Smooth muscle cell of the brain vasculature (primary cell): ENCODE measurements around the gene SLC27A5.

Source experiments
- DNase-seq: peaks from one replicate; pipeline ENCODE4 v3.0.0-alpha.2; 2012; ENCODE audit warnings: low read depth, low spot score

The SLC27A5 gene

GRCh38 chr19:58511353-58512208 lies at the start of gene SLC27A5:
Gene SLC27A5 (minus strand): TSS chr19:58511992. CDS start chr19:58511955, 37 bp downstream.
- DNase-seq, result no peak

- DNase-seq, result no peak
Measured at GRCh38 chr19:58560921-58561320, 49.1 kb upstream of the SLC27A5 start.

- no peak for DNase-seq
Measured at GRCh38 chr19:58560007-58560887, 48.5 kb upstream of the SLC27A5 start.

- DNase-seq, result peak; percentile 65
Measured at GRCh38 chr19:58559275-58560006, 47.6 kb upstream of the SLC27A5 start.

- DNase-seq, result peak; percentile 97
Measured at GRCh38 chr19:58558623-58559274, 47.0 kb upstream of the SLC27A5 start.

GRCh38 chr19:58558066-58558622 lies 46.4 kb upstream of the SLC27A5 start, which contains the start of gene UBE2M:
Gene UBE2M (minus strand): TSS chr19:58558611. CDS start chr19:58558381, 230 bp downstream.
- DNase-seq, result no peak

- DNase-seq, result no peak
Measured at GRCh38 chr19:58557221-58558065, 45.7 kb upstream of the SLC27A5 start.

- DNase-seq, result no peak
Measured at GRCh38 chr19:58556622-58557220, 44.9 kb upstream of the SLC27A5 start.

GRCh38 chr19:58555920-58556621 lies 44.3 kb upstream of the SLC27A5 start:
- DNase-seq, result no peak

- DNase-seq, result no peak
Measured at GRCh38 chr19:58555369-58555885, 43.6 kb upstream of the SLC27A5 start.

- peak; percentile 93 for DNase-seq
Measured at GRCh38 chr19:58554494-58555368, 42.9 kb upstream of the SLC27A5 start, which contains the start of gene CHMP2A. Gene CHMP2A (minus strand): TSS chr19:58555105. CDS start chr19:58554212, 893 bp downstream.

- no peak for DNase-seq
Measured at GRCh38 chr19:58553799-58554493, 42.2 kb upstream of the SLC27A5 start.

GRCh38 chr19:58552655-58553054 lies 40.9 kb upstream of the SLC27A5 start:
- DNase-seq, result no peak

- no peak for DNase-seq
Measured at GRCh38 chr19:58551577-58552471, 40.0 kb upstream of the SLC27A5 start.

- DNase-seq, result no peak
Measured at GRCh38 chr19:58551123-58551497, 39.3 kb upstream of the SLC27A5 start.
